GM12891 (cell line): ENCODE measurements around the gene DHX58. TPM values are rescaled to one million over a fixed set of nuclear protein-coding genes. Genes with fewer than 3 reads are reported as not detected.
"Not testable (repeated sequence)": the region's sequence is repeated elsewhere in the genome, so short reads cannot be mapped to it uniquely, and the experiment has no call there.

ENCODE experiments used
- DNase-seq: peaks from one replicate; pipeline ENCODE4 v3.0.0; 2011; ENCODE audit warnings: low spot score; ENCODE audit not compliant: insufficient read length
- FAIRE-seq: peaks from 2 replicates; lab custom pipeline; 2011; peaks lifted over from hg19 to GRCh38; lab: Jason Lieb, UNC
- PAX5 ChIP-seq: IDR thresholded peaks from 2 replicates; pipeline ENCODE4 v1.6.1; 2011; ENCODE audit warnings: low read length, moderate library complexity, mild to moderate bottlenecking; ENCODE audit not compliant: insufficient read depth, severe bottlenecking
- POLR2A ChIP-seq: IDR thresholded peaks from 2 replicates; pipeline ENCODE4 v1.6.1; 2011; ENCODE audit warnings: low read depth, low read length, control low read depth
- POLR2AphosphoS5 ChIP-seq: IDR thresholded peaks from 2 replicates; pipeline ENCODE4 v1.6.1; 2011; ENCODE audit warnings: low read depth, low read length, control low read depth
- POU2F2 ChIP-seq: IDR thresholded peaks from 2 replicates; pipeline ENCODE4 v1.6.1; 2011; ENCODE audit warnings: low read depth, mild to moderate bottlenecking, control low read depth, low read length, moderate library complexity
- SPI1 ChIP-seq: IDR thresholded peaks from 2 replicates; pipeline ENCODE4 v1.6.1; 2011; ENCODE audit warnings: low read depth, low read length, control low read depth
- TAF1 ChIP-seq: IDR thresholded peaks from 2 replicates; pipeline ENCODE4 v1.6.1; 2011; ENCODE audit warnings: low read depth, low read length, control low read depth
- polyA plus RNA-seq: library from polyadenylated mRNA; unstranded; fragments of >200 nt; gene quantifications from one replicate; pipeline ENCODE4 v1.2.1, GENCODE V29; 2012; ENCODE audit warnings: low read depth, missing spikeins, inconsistent platforms; ENCODE audit not compliant: missing spikeins

Gene DHX58
- polyA plus RNA-seq = 21.0 TPM

- TF ChIP-seq TAF1 = no peak; the same call in 1 of the 2 replicates
- peak; percentile 85 for TF ChIP-seq POLR2AphosphoS5
- 0 out of 2 replicates have a peak, but pooled peaks have one; percentile 29 for TF ChIP-seq POU2F2
- TF ChIP-seq SPI1 = no peak
- TF ChIP-seq PAX5 = no peak
- TF ChIP-seq POLR2A = peak; percentile 89
- DNase-seq (peak; percentile 92), FAIRE-seq (peak; percentile 99)
Observed at GRCh38 chr17:42112552-42113176, at the start of gene DHX58. Gene DHX58, minus strand, starts transcription at chr17:42112714. Its CDS starts 822 bp downstream, at chr17:42111892.

GRCh38 chr17:42160531-42160910, 48.0 kb upstream of the DHX58 start:
- TF ChIP-seq POU2F2 (no peak), POLR2AphosphoS5 (no peak), SPI1 (no peak), PAX5 (no peak), POLR2A (no peak), TAF1 (no peak)
- FAIRE-seq (no peak), DNase-seq (no peak)

GRCh38 chr17:42159796-42160530, 47.4 kb upstream of the DHX58 start:
- DNase-seq (no peak), FAIRE-seq (no peak)
- no peak for TF ChIP-seq POLR2AphosphoS5
- TF ChIP-seq SPI1 = no peak
- no peak for TF ChIP-seq PAX5
- TF ChIP-seq POLR2A = no peak
- TF ChIP-seq POU2F2 = no peak
- TF ChIP-seq TAF1 = no peak

GRCh38 chr17:42155614-42156045, 43.1 kb upstream of the DHX58 start:
- FAIRE-seq (no peak), DNase-seq (no peak)
- no peak for TF ChIP-seq SPI1
- TF ChIP-seq PAX5 = no peak
- TF ChIP-seq POU2F2 = no peak
- TF ChIP-seq TAF1 = no peak
- no peak for TF ChIP-seq POLR2AphosphoS5
- TF ChIP-seq POLR2A = no peak

- TF ChIP-seq TAF1 (no peak), POLR2AphosphoS5 (no peak), POLR2A (no peak), SPI1 (peak; percentile 41; the same call in 1 of the 2 replicates), POU2F2 (no peak), PAX5 (no peak)
- FAIRE-seq (peak; percentile 76), DNase-seq (no peak)
Observed at GRCh38 chr17:42153919-42154742, 41.6 kb upstream of the DHX58 start.

- no peak for DNase-seq
- no peak for TF ChIP-seq PAX5
- TF ChIP-seq POLR2A = no peak
- TF ChIP-seq SPI1 = no peak
- TF ChIP-seq POU2F2 = no peak
- TF ChIP-seq POLR2AphosphoS5 = no peak
- no peak for TF ChIP-seq TAF1
- FAIRE-seq = no peak
Observed at GRCh38 chr17:42146911-42147607, 34.5 kb upstream of the DHX58 start.

GRCh38 chr17:42143138-42143537, 30.6 kb upstream of the DHX58 start:
- FAIRE-seq, DNase-seq: not testable (repeated sequence)

GRCh38 chr17:42142371-42142896, 29.9 kb upstream of the DHX58 start:
- TF ChIP-seq PAX5 (no peak), SPI1 (no peak), POLR2A (no peak), POU2F2 (no peak), TAF1 (no peak), POLR2AphosphoS5 (no peak)
- DNase-seq (no peak), FAIRE-seq (no peak)

- no peak for TF ChIP-seq POU2F2
- no peak for TF ChIP-seq POLR2AphosphoS5
- TF ChIP-seq TAF1 = no peak
- no peak for TF ChIP-seq PAX5
- no peak for TF ChIP-seq SPI1
- no peak for TF ChIP-seq POLR2A
- DNase-seq = no peak
- FAIRE-seq = no peak
Observed at GRCh38 chr17:42141382-42141781, 28.9 kb upstream of the DHX58 start.

- FAIRE-seq, DNase-seq: not testable (repeated sequence)
Observed at GRCh38 chr17:42140690-42141089, 28.2 kb upstream of the DHX58 start.
